GM19240 (cell line): ENCODE results near the gene APOL6.
"Not testable (repeated sequence)": the region's sequence is repeated elsewhere in the genome, so short reads cannot be mapped to it uniquely, and the experiment has no call there.

Source experiments
- DNase-seq: peaks from one replicate; pipeline ENCODE4 v3.0.0; 2011; ENCODE audit warnings: low spot score; ENCODE audit not compliant: insufficient read length

Gene APOL6

DNA sequence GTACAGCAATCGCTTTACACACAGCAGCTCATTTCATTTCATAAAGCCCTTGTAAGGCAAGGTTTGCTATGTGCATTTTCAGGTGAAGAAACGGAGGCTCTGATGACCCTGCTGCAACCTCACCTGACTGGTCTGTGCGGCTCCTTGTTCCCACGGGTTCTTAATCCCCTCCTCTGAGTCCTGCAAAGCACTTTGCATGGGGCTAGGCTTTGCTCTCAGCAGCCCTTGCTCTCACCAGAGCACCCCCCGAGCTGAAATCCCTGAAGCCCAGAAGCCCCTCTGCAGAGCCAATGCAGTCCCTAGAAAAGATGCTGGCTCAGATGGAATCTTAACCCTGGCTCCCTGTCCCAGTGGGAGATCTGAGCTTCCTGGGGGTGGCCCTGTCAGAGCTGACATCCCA, 11.0 kb upstream of the APOL6 start:
- no peak for DNase-seq

DNA sequence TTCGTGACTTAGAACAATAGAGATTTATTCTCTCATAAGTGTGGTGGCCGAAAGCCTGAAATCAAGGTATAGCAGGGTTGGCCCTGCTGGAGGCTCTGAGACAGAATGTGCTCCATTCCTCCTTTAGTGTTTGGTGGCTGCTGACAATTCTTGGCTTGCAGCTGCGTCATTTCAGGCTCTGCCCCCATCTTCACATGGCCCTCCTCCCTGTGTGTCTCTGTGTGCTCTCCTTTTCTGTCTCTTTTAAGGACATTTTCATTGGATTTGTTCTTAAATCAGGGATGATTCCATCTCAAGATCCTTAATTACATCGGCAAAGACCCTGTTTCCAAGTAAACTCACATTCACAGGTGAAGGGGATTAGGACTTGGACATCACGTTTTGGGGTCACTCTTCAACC, 10.2 kb upstream of the APOL6 start:
- DNase-seq = no peak

DNA sequence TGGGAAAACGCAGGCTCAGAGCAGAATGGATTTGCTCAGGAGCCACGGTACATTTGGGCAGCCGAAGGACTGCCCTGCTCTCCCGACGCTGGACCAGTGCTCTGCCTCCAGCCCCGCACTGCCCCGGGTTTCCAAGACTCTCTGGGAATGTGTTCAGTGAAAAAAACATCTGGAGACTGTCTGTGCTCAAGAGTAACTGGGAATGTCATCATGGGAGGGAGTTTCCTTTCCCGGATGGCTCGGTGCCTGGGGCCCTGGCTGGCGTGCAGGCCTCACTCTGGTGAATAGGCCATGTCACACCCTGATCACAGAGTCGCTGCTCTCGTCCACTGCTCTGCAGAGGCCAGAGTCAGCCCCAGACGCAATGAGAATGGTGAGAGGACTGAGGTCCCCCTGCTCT, 9.8 kb upstream of the APOL6 start:
- no peak for DNase-seq

GRCh38 chr22:35641494-35642120, 6.6 kb upstream of the APOL6 start:
- no peak for DNase-seq

DNA sequence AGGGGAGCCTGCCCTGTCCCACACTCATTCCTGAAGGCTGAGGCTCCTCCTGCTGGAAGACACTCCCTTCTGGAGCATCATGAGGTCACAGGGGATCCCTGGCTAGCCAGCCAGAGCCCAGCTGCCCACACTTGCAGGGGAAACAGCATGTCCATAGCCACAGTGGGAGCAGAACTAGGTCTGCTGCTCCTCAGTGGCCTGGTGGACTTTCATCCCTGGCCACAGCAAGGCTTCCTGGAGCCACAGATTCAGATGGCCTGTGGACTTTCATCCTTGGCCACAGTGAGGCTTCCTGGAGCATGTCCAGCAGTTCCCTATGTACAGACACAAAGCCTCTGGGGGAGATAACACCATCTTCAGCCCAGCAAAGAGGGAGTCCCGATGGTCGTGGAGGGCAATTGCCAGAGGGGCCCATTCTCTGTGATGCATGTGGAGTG, 5.9 kb upstream of the APOL6 start:
- no peak for DNase-seq

GRCh38 chr22:35643991-35644390, 4.3 kb upstream of the APOL6 start:
- DNase-seq = no peak

GRCh38 chr22:35645646-35646045, 2.6 kb upstream of the APOL6 start:
- DNase-seq = no peak

GRCh38 chr22:35649026-35649553, 844 bp downstream of the APOL6 start:
- DNase-seq = no peak

DNA sequence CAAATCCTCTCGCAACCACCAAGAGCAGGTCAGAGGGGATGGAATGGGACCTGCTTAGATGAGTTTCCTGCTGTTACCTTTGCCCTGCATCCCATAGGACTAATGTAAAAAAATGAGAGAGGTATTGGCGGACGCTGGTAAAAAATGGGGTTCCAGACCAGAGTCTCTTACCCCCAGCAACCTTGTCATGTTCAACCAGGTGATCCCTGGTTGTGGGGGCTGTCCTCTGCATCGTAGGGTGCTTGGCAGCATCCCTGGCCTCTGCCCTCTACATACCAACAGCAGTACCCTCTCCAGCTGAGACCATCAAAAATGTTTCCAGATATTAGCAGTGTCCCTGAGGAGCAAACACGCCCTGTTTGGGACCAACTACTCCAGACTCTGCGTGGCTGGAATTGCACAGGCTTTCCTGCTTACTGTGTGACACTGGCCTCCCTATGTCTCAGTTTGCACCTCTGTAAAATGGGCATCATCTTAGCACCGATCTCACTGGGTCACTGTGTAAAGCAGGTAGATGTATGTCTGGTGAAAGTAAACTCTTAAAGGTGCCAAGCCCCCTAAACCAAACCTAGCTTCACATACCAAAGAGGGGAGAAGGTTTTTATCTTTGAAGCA, 1.5 kb downstream of the APOL6 start:
- DNase-seq = no peak

- no peak for DNase-seq
Observed at GRCh38 chr22:35651085-35651484, 2.8 kb downstream of the APOL6 start.

DNA sequence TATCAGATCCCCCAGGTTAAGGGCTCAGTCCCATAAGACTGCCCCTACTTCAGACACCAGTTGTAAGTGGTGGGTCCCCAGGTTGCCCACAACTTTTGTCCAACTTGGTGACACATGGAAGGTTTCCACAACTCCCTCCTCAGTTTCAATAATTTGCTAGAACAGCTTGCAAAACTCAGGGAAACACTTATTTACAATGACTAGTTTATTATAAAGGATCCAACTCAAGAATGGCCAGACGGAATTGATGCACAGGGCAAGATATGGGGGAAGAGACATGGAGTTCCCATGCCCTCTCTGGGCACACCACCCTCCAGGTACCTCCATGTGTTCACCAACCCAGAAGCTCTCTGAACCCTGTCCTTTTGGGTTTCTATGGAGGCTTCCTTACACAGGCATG, 5.6 kb downstream of the APOL6 start:
- no peak for DNase-seq

DNA sequence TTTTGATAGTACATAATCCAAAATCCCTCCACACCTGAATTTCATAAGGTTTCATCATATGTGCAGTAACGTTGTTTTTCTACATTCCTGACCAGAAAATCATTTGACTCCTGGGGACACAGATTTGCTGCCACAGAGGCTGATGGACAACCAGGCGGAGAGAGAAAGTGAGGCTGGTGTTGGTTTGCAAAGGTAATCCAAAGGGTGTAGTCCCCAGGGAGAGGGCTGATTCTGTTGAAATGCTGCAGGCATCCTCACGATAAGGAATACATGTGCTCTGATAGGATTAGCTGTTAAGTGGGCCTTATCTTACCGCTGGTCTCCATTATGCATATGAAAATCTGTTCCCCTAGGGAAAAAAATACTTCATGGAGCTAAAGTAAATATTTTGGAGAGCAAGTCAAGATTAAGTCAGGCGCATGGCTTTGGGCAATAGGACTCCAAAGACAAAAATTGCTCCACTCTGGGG, 8.1 kb downstream of the APOL6 start:
- no peak for DNase-seq

DNA sequence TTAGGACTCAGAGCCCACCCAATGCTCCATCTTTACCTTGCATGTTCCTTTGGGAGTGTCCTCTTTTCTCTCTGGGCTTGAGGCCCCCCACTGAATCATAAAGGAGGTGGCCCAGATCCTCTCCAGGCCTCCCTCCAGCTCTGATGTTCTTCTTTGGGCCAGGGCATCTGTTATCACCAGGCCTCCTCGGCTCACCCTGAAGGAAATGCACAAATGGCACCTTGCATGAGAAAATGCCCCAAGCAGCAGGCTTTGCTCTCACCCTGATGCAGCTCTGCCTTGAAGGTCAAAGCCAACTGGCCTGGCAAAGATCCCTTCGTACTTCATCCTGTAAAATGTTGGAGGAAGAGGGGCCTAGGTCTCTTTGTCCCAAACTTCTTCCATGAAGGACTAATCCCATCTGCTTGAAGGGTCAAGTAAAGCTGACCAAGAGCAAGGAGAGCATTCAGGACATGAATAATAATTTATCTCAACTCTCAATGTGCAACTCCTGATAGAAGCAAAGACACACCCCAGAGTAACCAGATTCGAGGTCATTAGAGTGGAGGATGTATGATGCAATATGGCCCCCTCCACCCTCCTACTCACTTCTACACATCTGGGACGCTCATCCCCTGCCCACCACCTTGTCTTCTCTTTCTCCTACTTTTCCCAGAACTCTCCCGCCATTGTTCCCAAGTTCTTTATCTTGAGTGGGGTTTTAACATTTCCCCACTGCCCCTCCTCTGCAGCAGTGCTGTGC, 9.5 kb downstream of the APOL6 start:
- no peak for DNase-seq

DNA sequence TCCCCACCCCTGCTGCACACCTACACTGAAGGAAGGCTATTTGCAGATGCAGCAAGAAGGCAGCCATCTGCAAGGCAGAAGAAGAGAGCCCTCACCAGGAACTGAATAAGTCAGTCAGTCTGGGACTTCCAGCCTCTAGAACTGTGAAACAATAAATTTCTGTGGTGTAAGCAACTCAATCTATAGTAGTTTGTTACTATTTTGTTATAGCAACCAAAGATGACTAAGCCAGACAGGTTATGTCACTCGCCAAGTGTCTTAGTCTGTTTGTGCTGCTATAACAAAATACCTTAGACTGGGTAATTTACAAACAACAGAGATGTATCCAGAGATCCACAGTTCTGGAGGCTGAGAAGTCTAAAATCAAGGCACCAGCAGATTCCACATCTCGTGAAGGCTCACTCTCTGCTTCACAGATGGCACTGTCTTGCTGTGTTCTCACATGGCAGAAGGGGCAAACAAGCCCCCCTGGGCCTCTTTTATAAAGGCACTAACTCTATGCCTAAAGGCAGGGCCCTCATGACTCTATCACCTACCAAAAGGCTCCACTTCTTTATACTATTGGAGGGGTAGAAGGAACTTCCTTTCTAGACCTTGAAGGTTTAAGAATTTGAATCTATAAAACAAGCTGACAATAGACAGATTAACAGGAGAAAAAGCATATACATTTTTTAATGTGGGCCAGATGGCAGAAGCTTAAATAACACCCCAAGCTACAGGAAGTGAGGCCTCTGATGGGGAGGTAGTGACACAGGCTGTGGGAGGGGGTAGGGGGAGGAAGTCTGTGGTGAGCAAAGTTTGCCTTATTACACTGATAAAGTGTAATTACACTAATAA, 12.3 kb downstream of the APOL6 start:
- no peak for DNase-seq

- no peak for DNase-seq
Observed at GRCh38 chr22:35661464-35661863, 13.2 kb downstream of the APOL6 start.

DNA sequence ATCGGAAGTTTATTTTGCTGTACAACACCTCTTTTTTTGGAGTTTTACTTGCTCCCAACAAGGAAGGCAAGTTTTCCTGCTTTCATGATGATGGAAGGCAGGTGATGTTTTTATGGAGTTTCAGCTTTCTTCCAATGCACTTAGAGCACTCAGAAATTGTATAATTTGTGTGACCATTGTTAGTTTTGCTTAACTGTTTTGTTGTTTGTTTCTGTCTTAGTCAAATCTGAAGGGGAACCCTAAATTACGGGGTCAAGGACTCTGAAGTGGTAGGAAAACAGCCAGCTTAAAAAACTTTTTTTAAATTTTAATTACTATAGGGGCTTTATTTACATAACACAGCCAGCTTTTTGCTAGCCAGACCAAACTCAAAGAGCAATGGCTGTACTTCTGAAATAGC, 14.7 kb downstream of the APOL6 start:
- no peak for DNase-seq

- no peak for DNase-seq
Observed at GRCh38 chr22:35663371-35663770, 15.1 kb downstream of the APOL6 start.

- no peak for DNase-seq
Observed at GRCh38 chr22:35664955-35665587, 16.8 kb downstream of the APOL6 start.

DNA sequence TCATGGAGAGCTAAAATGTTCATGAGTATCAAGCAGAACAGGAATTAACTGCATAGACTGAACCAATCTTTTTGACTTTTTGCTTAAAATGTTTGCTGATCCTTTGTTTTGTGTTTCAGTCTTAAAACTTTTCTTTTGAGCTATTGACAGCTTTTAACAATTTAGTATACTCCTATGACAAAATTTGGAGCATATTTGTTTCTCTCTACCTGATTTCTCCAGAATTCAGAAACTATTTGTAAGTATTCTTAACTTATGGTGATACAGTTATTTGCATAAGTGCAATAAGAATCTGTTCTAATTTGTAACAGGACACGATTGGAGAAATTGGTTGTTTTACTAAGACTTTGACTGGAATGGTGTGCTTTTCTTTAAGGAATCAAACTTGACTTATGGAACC, 18.5 kb downstream of the APOL6 start:
- DNase-seq = not testable (repeated sequence)

DNA sequence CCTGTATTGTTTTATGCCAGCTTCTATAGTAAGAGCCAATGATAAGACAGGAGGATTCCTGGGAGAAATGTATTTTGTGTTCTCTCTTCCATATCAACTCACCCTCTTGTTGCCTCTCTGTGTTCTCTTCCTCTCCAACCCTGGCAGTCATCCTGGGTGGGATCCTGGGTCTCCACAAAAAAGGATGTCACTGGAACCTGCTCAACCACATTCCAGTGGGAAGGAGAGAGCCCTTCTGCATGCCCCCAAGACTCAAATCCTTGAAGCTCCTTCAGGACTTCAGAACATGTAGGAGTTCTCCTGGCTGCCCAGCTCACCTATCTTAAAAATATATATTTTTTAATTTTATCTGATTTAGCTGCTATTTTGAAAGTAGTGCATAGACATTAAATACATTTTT, 26.1 kb downstream of the APOL6 start:
- DNase-seq = no peak

DNA sequence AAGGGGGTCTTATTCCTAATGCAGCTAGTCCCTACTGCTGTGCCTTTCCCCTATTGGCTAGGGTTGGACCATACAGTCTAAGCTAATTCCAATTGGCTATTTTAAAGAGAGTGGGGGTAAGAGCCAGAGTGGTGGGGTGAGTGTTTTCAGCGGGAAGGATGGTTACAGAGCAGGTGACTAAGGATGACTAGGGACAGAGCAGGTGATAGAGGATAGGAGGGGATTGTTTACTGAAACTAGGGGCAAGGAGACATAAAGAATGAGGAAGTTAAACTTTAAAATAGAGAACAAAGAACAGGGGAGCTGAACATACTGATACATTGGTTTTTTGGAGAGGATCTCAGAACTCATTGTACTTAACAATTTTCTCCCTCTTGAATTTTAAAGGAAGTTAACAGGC, 27.8 kb downstream of the APOL6 start:
- not testable (repeated sequence) for DNase-seq
